Caco-2 (cell line): ENCODE results near the gene NAALADL2. TPM values are rescaled to one million over a fixed set of nuclear protein-coding genes. Genes with fewer than 3 reads are reported as not detected.

Source experiments
- BruUV-seq: library from RNA; stranded (reverse); fragments of 400-500 nt; replicated peaks from 2 replicates; lab custom pipeline; 2021; lab: Mats Ljungman, UMichigan
- CTCF ChIA-PET: fragments of 300-600 bp; sonication (Branson Sonifier 250); formaldehyde crosslinking; loops from one replicate; lab custom pipeline; 2022; ENCODE audit warnings: antibody characterized with exemption; lab: Charles Lee
- POLR2A ChIA-PET: fragments of 300-600 bp; sonication (Branson Sonifier 250); formaldehyde crosslinking; loops from one replicate; lab custom pipeline; 2022; ENCODE audit warnings: antibody characterized with exemption; lab: Charles Lee
- DNase-seq, 2 experiments: peaks; one replicate each; pipeline versions ENCODE4 v3.0.0 to v3.0.0-alpha.2; 2020 to 2022
- H3K27me3 ChIP-seq: replicated peaks from 2 replicates; pipeline ENCODE4 v1.6.0; 2011; ENCODE audit warnings: low read length; ENCODE audit not compliant: control insufficient read depth, insufficient read depth
- H3K36me3 ChIP-seq: 2 replicates; pipeline ENCODE4 v1.5.1; 2011; ENCODE audit warnings: low read length; ENCODE audit not compliant: control insufficient read depth, insufficient read depth
- H3K4me1 ChIP-seq: fragments of 250-450 bp; sonication (Bioruptor Pico); 2 replicates; pipeline ENCODE4 v1.5.1; 2020; ENCODE audit warnings: mild to moderate bottlenecking
- H3K4me3 ChIP-seq: 2 replicates; pipeline ENCODE4 v1.5.1; 2011; ENCODE audit warnings: low read depth, mild to moderate bottlenecking, control low read depth, low read length
- H3K9me3 ChIP-seq: fragments of 250-450 bp; sonication (Bioruptor Pico); 2 replicates; pipeline ENCODE4 v1.5.1; 2020; ENCODE audit warnings: mild to moderate bottlenecking, moderate library complexity
- H3K27ac Mint-ChIP-seq: one replicate; pipeline ENCODE4 v1.8.0; 2022; ENCODE audit warnings: mixed read lengths; ENCODE audit not compliant: unreplicated experiment
- H3K27me3 Mint-ChIP-seq: one replicate; pipeline ENCODE4 v1.8.0; 2022; ENCODE audit warnings: mixed read lengths; ENCODE audit not compliant: insufficient read depth, unreplicated experiment
- H3K36me3 Mint-ChIP-seq: one replicate; pipeline ENCODE4 v1.8.0; 2022; ENCODE audit warnings: mild to moderate bottlenecking, mixed read lengths; ENCODE audit not compliant: insufficient read depth, unreplicated experiment
- H3K4me1 Mint-ChIP-seq: one replicate; pipeline ENCODE4 v1.8.0; 2022; ENCODE audit warnings: low read depth, mixed read lengths; ENCODE audit not compliant: unreplicated experiment
- H3K4me3 Mint-ChIP-seq: one replicate; pipeline ENCODE4 v1.8.0; 2022; ENCODE audit warnings: mild to moderate bottlenecking, moderate library complexity, mixed read lengths; ENCODE audit not compliant: unreplicated experiment
- H3K9me3 Mint-ChIP-seq: one replicate; pipeline ENCODE4 v1.8.0; 2022; ENCODE audit warnings: mixed read lengths; ENCODE audit not compliant: unreplicated experiment
- CTCF ChIP-seq, 2 experiments: fragments of 200-600 bp in 1 of 2; IDR thresholded peaks; 1 replicate in 1 of 2; 2 replicates in 1 of 2; pipeline versions ENCODE4 v1.5.1 to v1.8.0; 2011 to 2022; ENCODE audit warnings: antibody characterized with exemption in 1 of 2, control low read depth in 1 of 2, inconsistent platforms in 1 of 2, low read depth in 1 of 2, low read length in 1 of 2, mild to moderate bottlenecking in 1 of 2, moderate library complexity in 1 of 2; ENCODE audit not compliant: insufficient read depth in 1 of 2, severe bottlenecking in 1 of 2, unreplicated experiment in 1 of 2
- intact Hi-C: fragments of 100-400 bp; cut with micrococcal nuclease; formaldehyde crosslinking; loops from one replicate; pipeline ENCODE4 v1.10.0; 2022; ENCODE audit not compliant: unreplicated experiment
- total RNA-seq: library from RNA; stranded (reverse); gene quantifications from 2 replicates; pipeline ENCODE4 v1.2.3, GENCODE V29; 2022

NAALADL2 gene
- total RNA-seq, 1 experiment from 2014 or later: 4.4 TPM

GRCh38 chr3:175267121-175267531 is 408.0 kb downstream of the NAALADL2 start:
- Mint-ChIP-seq H3K4me3 (no peak overlapping the region), H3K27me3 (no peaks in the 10 kb centered on the region), H3K36me3 (no peaks in the 10 kb centered on the region), H3K4me1 (no peaks in the 10 kb centered on the region), H3K27ac (no peak overlapping the region), H3K9me3 (no peaks in the 10 kb centered on the region)
- Histone ChIP-seq H3K9me3 (no peaks in the 10 kb centered on the region), H3K36me3 (no peaks in the 10 kb centered on the region), H3K4me1 (no peaks in the 10 kb centered on the region), H3K4me3 (no peak overlapping the region), H3K27me3 (no peaks in the 10 kb centered on the region)
- no peak for TF ChIP-seq CTCF (IDR thresholded peaks at IDR 0.05; ENCODE audit: insufficient read depth in 1 of 2, low read depth in 1 of 2, low read length in 1 of 2, severe bottlenecking in 1 of 2, unreplicated experiment in 1 of 2)
- intact Hi-C loops: no loop called here
- no TSS peak for BruUV-seq
- ChIA-PET CTCF (no interaction called here), POLR2A (no interaction called here)
- no peak for DNase-seq

GRCh38 chr3:175267561-175267960 is 408.4 kb downstream of the NAALADL2 start:
- no peak for TF ChIP-seq CTCF (IDR thresholded peaks at IDR 0.05; ENCODE audit: insufficient read depth in 1 of 2, low read depth in 1 of 2, low read length in 1 of 2, severe bottlenecking in 1 of 2, unreplicated experiment in 1 of 2)
- ChIA-PET CTCF (no interaction called here), POLR2A (no interaction called here)
- BruUV-seq: no TSS peak
- H3K9me3 Mint-ChIP-seq: no peaks in the 10 kb centered on the region
- Histone ChIP-seq H3K4me3 (no peak overlapping the region), H3K4me1 (no peaks in the 10 kb centered on the region), H3K36me3 (no peaks in the 10 kb centered on the region), H3K27me3 (no peaks in the 10 kb centered on the region), H3K9me3 (no peaks in the 10 kb centered on the region)
- no peaks in the 10 kb centered on the region for H3K4me1 Mint-ChIP-seq
- DNase-seq: no peak
- H3K27ac Mint-ChIP-seq: no peak overlapping the region
- intact Hi-C loops: no loop called here
- H3K27me3 Mint-ChIP-seq: no peaks in the 10 kb centered on the region
- no peak overlapping the region for H3K4me3 Mint-ChIP-seq
- no peaks in the 10 kb centered on the region for H3K36me3 Mint-ChIP-seq

GRCh38 chr3:175269394-175269793 is 410.3 kb downstream of the NAALADL2 start:
- H3K27ac Mint-ChIP-seq: no peak overlapping the region
- CTCF ChIA-PET: no interaction called here
- H3K9me3 ChIP-seq: no peaks in the 10 kb centered on the region
- no peaks in the 10 kb centered on the region for H3K27me3 Mint-ChIP-seq
- intact Hi-C loops: no loop called here
- TF ChIP-seq CTCF (IDR thresholded peaks at IDR 0.05; ENCODE audit: insufficient read depth in 1 of 2, low read depth in 1 of 2, low read length in 1 of 2, severe bottlenecking in 1 of 2, unreplicated experiment in 1 of 2): no peak
- no peaks in the 10 kb centered on the region for H3K9me3 Mint-ChIP-seq
- DNase-seq: no peak
- no peak overlapping the region for H3K4me3 Mint-ChIP-seq
- BruUV-seq: no TSS peak
- H3K4me1 Mint-ChIP-seq: no peaks in the 10 kb centered on the region
- POLR2A ChIA-PET: no interaction called here
- H3K27me3 ChIP-seq: no peaks in the 10 kb centered on the region
- H3K4me3 ChIP-seq: no peak overlapping the region
- no peaks in the 10 kb centered on the region for H3K36me3 Mint-ChIP-seq
- H3K36me3 ChIP-seq: no peaks in the 10 kb centered on the region
- no peaks in the 10 kb centered on the region for H3K4me1 ChIP-seq
